NCI-H82 treated with DMSO at 0.1 percent for 48 hours (cell line): ENCODE data around the gene RRAS.
"Not testable (repeated sequence)": the region's sequence is repeated elsewhere in the genome, so short reads cannot be mapped to it uniquely, and the experiment has no call there.

Source experiments
- DNase-seq: peaks from one replicate; lab custom pipeline; 2025; ENCODE audit not compliant: unreplicated experiment; lab: John Stamatoyannopoulos, UW

Gene RRAS

GRCh38 chr19:49633273-49633672, 6.7 kb downstream of the RRAS start:
- not testable (repeated sequence) for DNase-seq

DNA sequence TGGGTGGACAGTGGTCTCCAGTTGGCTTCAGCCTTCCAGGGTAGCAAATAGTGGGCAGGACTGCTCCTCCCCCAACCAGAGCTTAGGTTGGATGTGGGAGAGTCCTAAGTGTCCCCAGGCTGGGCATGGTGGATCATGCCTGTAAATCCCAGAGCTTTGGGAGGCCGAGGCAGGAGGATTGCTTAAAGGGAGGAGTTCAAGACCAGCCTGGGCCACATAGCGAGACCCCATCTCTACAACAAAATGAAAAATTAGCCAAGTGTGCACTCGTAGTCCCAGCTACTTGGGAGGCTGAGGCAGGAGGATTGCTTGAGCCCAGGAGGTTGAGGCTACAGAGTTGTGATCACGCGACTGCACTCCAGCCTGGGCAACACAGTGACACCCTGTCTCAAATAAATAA, 7.4 kb downstream of the RRAS start:
- no peak for DNase-seq

- no peak for DNase-seq
These were observed 8.2 kb downstream of the RRAS start for GRCh38 chr19:49631610-49632192.

GRCh38 chr19:49631014-49631588, 8.8 kb downstream of the RRAS start:
- DNase-seq: no peak

GRCh38 chr19:49629659-49630058, 10.3 kb downstream of the RRAS start:
- DNase-seq: no peak

- no peak for DNase-seq
These were observed 13.7 kb downstream of the RRAS start for GRCh38 chr19:49626226-49626625.

- no peak for DNase-seq
These were observed 14.7 kb downstream of the RRAS start for GRCh38 chr19:49624967-49625910.

GRCh38 chr19:49617860-49618259, 22.1 kb downstream of the RRAS start:
- not testable (repeated sequence) for DNase-seq

DNA sequence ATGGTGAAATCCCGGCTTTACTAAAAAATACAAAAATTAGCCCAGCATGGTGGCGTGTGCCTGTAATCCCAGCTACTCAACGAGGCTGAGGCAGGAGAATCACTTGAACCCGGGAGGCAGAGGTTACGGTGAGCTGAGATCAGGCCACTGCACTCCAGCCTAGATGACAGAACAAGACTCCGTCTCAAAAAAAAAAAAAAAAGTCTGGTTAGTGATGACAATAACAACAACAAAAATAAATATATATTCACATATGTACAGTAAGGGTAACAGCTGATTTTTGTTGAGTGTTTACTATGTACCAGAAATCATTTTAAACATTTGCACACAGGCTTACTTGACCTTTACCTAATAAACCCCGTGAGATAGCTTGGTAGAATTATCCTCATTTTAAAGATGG, 23.0 kb downstream of the RRAS start:
- no peak for DNase-seq

GRCh38 chr19:49616532-49616931, 23.4 kb downstream of the RRAS start:
- DNase-seq: no peak

DNA sequence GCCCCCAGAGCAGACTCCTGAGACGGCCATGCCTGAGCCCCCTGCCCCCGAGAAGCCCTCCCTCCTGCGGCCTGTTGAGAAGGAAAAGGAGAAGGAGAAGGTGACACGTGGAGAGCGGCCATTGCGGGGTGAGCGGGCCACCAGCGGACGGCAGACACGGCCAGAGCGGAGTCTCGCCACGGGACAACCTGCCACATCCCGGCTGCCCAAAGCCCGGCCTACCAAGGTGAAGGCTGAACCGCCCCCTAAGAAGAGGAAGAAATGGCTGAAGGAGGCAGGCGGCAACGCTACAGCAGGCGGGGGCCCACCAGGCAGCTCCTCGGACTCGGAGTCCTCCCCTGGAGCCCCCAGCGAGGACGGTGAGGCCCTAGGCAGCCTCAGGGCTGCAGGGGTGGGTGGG, 24.1 kb downstream of the RRAS start:
- DNase-seq: no peak

GRCh38 chr19:49614096-49614833, 25.7 kb downstream of the RRAS start:
- no peak for DNase-seq

DNA sequence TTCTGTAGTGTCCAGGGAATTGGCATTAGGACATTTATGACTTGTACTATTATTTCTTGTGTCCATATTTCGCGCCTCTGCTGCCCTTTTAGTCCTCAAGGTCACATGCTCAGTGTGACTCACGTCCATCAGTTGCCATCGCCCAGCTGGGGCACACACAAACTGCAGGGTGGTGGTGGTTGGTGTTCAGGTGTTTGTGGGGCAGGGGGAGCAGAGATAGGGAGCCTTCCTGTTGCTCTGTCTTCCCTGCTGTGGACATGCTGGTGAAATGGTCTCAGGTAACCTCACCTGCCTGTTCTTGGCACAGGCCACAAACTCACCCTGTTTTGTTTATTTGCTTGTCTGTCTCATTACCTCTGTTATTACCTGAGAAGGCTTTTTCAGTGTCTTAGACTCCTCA, 26.6 kb downstream of the RRAS start:
- no peak for DNase-seq

- no peak for DNase-seq
These were observed 30.3 kb downstream of the RRAS start for GRCh38 chr19:49609499-49610092.

DNA sequence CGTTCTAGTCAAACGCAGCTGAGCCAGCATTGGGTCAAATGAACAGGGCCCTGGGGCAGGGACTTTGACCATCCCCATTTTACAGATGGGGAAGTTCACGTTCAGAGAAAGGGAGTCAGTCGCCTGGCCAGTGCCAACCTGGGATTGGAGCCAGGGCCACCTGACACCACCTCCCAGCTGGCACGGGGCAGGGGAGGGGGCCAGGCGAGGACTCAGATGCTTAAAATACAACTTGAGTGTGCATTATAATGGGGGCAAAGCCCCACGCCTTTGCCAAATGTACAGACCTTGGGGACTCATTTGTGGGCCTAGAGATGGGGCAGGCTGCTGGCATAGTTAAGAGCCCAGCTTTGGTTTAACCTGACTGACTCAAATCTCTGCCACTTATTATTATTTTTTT, 34.3 kb downstream of the RRAS start:
- no peak for DNase-seq

- no peak for DNase-seq
These were observed 37.1 kb downstream of the RRAS start for GRCh38 chr19:49602806-49603205.

DNA sequence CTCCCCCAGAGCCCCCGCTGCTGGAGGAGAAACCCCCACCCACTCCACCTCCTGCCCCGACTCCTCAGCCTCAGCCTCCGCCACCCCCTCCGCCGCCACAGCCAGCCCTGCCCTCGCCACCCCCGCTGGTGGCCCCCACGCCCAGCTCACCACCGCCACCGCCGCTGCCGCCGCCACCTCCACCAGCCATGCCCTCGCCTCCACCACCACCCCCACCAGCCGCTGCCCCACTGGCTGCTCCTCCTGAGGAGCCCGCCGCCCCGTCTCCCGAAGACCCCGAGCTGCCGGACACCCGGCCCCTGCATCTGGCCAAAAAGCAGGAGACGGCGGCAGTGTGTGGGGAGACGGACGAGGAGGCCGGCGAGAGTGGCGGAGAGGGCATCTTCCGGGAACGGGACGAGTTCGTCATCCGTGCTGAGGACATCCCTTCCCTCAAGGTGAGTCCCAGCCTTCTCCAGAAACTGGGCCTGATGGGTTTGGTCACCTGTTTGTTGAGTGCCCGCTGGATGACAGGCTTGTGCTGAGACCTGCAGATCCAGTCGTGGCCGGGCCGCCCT, 38.4 kb downstream of the RRAS start:
- no peak for DNase-seq

- DNase-seq: no peak
These were observed 40.3 kb downstream of the RRAS start for GRCh38 chr19:49599378-49600295.

- no peak for DNase-seq
These were observed 42.3 kb downstream of the RRAS start for GRCh38 chr19:49597703-49597974.
